Stimulated activated CD4-positive, alpha-beta T cell treated with anti-CD3 and anti-CD28 coated beads, Interleukin-2, amount 100 ng/mL, for 24 hours (primary cell): ENCODE results near the gene VPS26A.

Experiments used
- DNase-seq, 2 donors: peaks; one replicate each; pipeline ENCODE4 v3.0.0-alpha.2; 2020

Gene VPS26A

GRCh38 chr10:69123747-69124562 is at the start of gene VPS26A:
Gene VPS26A, plus strand, starts transcription at chr10:69124178. Its CDS starts 100 bp downstream, at chr10:69124278.
- DNase-seq, result peak; percentile 99

DNA sequence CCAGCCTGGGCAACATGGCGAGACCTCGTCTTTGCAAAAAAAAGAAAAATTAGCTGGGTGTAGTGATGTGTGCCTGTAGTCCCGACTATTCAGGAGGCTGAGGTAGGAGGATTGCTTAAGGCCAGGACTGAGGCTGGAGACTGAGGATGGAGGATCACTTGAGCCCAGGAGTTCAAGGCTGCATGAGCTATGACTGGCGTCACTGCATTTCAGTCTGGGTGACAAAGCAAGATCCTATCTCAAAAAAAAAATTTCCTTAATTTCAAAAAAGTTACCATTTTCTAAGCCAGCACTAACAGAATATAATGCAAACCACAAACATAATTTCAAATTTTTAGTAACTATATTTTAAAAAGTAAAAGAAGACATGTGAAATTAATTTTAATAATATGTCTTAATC is 49.4 kb upstream of the VPS26A start:
- DNase-seq, result no peak

DNA sequence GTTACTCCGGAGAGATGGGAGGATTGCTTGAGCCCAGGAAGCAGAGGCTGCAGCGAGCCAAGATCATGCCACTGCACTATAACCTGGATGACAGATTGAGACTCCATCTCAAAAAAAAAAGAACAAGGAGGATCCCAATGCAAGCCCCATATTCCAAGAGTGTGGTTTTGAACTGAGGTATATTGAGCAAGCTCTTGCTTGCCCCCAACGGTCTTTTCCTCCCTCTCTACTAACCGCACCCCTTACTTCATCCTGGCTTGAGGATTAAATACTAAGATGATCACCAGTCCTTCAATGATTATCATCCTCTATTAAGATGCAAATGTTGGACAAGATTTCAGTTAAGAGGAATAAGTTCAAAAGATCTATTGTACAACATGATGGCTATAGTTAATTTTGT is 48.5 kb upstream of the VPS26A start:
- DNase-seq, result no peak

DNA sequence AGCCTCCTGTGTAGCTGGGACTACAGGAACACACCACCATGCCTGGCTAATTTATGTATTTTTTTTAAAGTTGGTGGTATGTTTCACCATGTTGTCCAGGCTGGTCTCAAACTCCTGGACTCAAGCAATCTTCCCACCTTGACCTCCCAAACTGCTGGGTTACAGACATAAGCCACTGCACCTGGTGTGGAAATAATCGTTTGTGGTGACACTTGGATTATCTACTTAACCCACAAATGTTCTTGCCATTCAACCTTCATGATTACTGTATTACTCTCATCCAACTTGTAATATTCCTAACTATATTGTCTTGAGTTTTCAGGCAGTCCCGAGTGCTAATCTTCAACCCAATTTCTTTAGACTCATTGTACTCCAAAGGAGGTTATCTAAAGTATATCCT is 45.7 kb upstream of the VPS26A start:
- DNase-seq, result no peak

GRCh38 chr10:69080226-69080625 is 43.8 kb upstream of the VPS26A start:
- DNase-seq, result no peak

GRCh38 chr10:69086001-69086509 is 37.9 kb upstream of the VPS26A start:
- DNase-seq, result no peak

GRCh38 chr10:69087590-69088470 is 36.1 kb upstream of the VPS26A start, which contains the start of gene SRGN:
Gene SRGN, plus strand, starts transcription at chr10:69088103. Its CDS starts 55 bp downstream, at chr10:69088158.
- peak; percentile 66 to 79 for DNase-seq

- peak; percentile 20 to 46 for DNase-seq
Measured at GRCh38 chr10:69088471-69088769, 35.6 kb upstream of the VPS26A start.

DNA sequence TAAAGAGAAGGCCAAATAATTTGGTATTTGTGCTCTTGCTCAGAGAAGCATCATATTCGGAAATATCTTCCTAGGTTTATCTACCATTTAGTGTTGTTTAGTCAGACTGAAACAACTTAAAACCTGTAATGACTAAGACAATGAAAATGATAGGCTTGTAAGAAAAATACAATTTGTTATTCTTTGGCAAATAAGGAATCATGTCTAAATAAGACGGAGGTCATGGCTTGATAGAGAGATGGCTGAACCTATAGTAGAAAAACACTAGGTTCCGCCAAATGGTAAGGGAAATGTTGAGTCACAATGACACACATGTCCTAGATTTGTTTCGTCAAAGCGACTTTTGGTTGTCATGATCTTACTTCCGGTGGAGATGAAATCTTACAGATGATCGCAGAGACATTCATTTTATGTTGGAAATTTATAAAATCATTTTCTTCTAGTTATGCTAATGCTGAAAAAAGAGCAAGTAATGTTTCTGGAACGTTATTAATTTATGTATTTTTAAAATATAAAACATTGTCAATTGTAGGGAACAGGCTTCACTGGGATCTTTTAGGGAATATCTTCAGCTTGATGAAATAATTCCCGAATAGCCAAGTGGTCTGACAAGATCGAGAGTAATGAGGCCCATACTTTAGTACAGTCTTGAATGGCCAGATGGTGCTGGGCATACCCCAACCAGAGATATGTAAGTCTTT is 35.0 kb upstream of the VPS26A start:
- DNase-seq, result peak in 1 of 2 donors; percentile 27

GRCh38 chr10:69089638-69090599 is 34.1 kb upstream of the VPS26A start:
- peak; percentile 76 to 78 for DNase-seq

- no peak for DNase-seq
Measured at GRCh38 chr10:69090685-69091084, 33.3 kb upstream of the VPS26A start.

GRCh38 chr10:69091143-69091651 is 32.8 kb upstream of the VPS26A start:
- DNase-seq, result no peak

GRCh38 chr10:69092959-69093850 is 30.8 kb upstream of the VPS26A start:
- DNase-seq, result peak; percentile 77 to 84

DNA sequence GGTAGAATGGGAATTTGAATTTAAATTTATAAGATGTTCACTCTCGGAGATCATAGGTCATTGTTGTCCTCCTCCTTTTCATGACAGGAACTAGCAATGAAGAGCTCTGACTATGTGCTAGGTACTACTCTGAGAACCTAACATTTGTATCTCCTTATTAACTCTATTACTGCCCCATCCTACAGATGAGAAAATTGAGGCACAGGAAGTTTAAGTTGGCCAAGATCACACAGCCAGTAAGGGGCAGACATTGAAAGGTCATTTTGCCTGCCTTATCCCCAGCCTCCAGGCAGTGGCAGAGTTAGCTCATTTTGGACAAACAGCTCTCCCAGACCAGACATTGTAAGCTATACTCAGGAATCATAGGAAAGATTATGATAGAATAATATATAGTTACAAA is 30.0 kb upstream of the VPS26A start:
- DNase-seq, result no peak

DNA sequence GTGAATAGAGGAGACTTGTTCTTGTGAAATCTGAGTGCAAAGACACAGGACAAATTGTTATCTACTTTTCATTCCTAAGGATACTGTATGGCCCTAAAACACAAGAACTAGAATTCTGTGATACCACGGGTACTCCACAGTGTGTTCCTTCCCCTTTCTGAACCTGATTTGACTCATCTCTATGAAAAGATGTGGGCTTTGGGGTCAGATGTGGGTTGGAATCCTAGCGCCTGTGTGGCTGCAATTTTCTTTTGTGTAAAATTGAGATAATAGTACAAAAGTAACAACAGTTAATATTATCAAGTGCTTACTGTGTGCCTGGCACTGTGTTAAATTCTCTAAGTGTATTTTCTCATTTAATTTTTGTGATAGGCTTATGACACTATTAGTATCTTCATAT is 27.9 kb upstream of the VPS26A start:
- no peak for DNase-seq

- DNase-seq, result no peak
Measured at GRCh38 chr10:69097729-69098128, 26.2 kb upstream of the VPS26A start.

- no peak for DNase-seq
Measured at GRCh38 chr10:69100136-69100872, 23.7 kb upstream of the VPS26A start.

DNA sequence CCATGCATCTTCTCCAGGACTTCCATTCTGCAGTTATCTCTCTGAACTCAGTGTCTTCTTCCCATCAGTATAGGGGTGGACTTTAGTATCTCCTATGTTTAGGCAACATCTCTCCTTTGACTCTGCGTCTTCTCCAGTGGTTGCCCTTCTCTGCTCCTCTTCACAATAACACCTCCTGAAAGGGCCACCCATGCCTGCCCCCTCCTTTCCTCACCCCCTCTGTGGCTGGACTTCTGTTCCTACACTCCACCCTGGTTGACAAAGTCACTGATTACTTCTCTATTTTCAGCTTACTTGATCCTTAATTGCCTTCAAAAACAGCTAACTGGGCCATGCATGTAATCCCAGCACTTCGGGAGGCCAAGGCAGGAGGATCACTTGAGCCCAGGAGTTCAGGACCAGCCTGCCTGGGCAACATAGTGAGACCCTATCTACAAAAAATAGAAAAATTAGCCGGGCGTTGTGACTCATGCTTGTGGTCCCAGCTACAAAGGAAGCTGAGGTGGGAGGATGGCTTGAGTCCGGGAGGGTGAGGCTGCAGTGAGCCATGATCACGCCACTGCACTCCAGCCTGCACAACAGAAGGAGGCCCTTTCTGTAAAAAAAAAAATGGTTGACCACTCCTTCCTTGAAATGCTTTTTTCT is 22.4 kb upstream of the VPS26A start:
- DNase-seq, result peak in 1 of 2 donors; percentile 17

DNA sequence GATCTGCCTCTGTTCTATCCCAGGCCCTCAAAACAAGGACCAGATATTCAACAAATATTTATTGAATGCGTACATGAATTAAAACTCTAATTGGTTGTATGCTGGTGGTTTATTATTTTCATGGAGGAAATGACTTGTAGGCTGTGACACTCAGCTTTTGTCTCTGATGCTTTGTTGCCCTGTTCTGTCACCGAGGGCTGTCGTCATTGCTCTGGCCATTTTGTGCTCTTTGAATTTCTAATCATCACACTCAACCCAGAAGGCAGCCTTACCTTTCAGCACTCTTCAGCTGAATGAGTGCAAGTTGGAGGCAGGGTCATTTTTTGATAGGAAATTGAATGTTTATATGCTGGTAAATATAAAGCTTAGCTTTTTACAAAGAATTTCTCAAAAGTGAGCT is 21.5 kb upstream of the VPS26A start:
- DNase-seq, result no peak
